Measurements from ENCODE around the gene ZC3H4.

DNA sequence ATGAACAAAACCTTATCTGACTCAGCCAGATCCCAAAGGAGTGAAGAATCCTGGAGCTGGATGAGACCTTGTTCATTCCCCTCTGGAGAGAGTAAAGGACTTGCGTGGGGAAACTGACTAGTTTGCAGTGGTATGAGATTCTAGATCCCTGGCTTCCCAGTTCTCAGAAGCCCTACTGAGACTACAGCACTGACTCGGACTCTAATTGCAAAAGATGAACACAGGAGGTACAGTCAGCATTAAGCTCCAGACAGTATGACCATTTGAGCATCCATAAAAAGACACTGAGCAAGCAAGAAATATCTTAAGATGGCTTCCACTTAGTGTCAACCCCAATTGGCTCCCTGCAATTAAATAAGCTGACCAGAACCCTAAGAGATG, 6.8 kb downstream of the ZC3H4 start:
- TF ChIP-seq POLR2A (IDR thresholded peaks at IDR 0.05) (no peak), POLR2AphosphoS5 (IDR thresholded peaks at IDR 0.05) (no peak), EP300 (IDR thresholded peaks at IDR 0.05) (no peak)
- TF ChIP-seq, protein P1, sequence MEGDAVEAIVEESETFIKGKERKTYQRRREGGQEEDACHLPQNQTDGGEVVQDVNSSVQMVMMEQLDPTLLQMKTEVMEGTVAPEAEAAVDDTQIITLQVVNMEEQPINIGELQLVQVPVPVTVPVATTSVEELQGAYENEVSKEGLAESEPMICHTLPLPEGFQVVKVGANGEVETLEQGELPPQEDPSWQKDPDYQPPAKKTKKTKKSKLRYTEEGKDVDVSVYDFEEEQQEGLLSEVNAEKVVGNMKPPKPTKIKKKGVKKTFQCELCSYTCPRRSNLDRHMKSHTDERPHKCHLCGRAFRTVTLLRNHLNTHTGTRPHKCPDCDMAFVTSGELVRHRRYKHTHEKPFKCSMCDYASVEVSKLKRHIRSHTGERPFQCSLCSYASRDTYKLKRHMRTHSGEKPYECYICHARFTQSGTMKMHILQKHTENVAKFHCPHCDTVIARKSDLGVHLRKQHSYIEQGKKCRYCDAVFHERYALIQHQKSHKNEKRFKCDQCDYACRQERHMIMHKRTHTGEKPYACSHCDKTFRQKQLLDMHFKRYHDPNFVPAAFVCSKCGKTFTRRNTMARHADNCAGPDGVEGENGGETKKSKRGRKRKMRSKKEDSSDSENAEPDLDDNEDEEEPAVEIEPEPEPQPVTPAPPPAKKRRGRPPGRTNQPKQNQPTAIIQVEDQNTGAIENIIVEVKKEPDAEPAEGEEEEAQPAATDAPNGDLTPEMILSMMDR (IDR thresholded peaks at IDR 0.05): no peak

Data from sigmoid colon (tissue), 4 donors.